Panc1 (cell line): ENCODE measurements around the gene OTX1.

ENCODE experiments used
- POLR2AphosphoS5 ChIP-seq: IDR thresholded peaks from 2 replicates; pipeline ENCODE4 v1.6.1; 2012; ENCODE audit warnings: mild to moderate bottlenecking, low read depth, low read length, moderate library complexity
- SIN3A ChIP-seq: IDR thresholded peaks from 2 replicates; pipeline ENCODE4 v1.6.1; 2012; ENCODE audit warnings: low read depth, mild to moderate bottlenecking, low read length, moderate library complexity, borderline replicate concordance; ENCODE audit not compliant: insufficient read depth
- TCF7L2 ChIP-seq: IDR thresholded peaks from 2 replicates; pipeline ENCODE4 v1.6.1; 2011; ENCODE audit warnings: mild to moderate bottlenecking, low read depth, low read length, inconsistent platforms
- TF ChIP-seq, protein P1 (sequence below): fragments of 450-650 bp; IDR thresholded peaks from 2 replicates; pipeline ENCODE4 v1.5.1; 2017; ENCODE audit warnings: mild to moderate bottlenecking
- TF ChIP-seq, protein P2 (sequence below), 2 experiments: IDR thresholded peaks; 2 replicates each; pipeline ENCODE4 v1.6.1; 2011 to 2012; ENCODE audit warnings: low read depth in 2 of 2, control low read depth in 1 of 2, low read length in 1 of 2, mild to moderate bottlenecking in 1 of 2, moderate library complexity in 1 of 2; ENCODE audit not compliant: insufficient read depth in 1 of 2

DNA sequence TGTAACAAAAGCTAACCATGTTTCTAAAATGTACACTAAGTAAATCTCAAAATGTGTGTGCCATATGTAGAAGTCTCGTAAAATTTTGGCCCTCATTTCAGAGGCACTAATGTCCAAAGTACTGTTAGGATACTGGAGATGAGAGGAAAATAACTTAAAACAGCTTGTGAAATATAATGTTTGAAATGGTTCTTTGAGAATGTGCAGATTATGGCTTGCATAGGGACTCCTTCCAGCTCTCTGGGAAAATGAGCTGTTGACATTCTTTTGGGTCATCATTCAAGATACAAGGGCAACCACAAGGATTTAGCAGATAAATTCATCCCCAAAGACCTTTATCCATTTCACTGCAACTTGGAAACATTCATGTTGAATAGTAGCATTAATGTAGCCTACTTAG is 38.1 kb upstream of the OTX1 start:
- TF ChIP-seq, protein P1, sequence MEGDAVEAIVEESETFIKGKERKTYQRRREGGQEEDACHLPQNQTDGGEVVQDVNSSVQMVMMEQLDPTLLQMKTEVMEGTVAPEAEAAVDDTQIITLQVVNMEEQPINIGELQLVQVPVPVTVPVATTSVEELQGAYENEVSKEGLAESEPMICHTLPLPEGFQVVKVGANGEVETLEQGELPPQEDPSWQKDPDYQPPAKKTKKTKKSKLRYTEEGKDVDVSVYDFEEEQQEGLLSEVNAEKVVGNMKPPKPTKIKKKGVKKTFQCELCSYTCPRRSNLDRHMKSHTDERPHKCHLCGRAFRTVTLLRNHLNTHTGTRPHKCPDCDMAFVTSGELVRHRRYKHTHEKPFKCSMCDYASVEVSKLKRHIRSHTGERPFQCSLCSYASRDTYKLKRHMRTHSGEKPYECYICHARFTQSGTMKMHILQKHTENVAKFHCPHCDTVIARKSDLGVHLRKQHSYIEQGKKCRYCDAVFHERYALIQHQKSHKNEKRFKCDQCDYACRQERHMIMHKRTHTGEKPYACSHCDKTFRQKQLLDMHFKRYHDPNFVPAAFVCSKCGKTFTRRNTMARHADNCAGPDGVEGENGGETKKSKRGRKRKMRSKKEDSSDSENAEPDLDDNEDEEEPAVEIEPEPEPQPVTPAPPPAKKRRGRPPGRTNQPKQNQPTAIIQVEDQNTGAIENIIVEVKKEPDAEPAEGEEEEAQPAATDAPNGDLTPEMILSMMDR = no peak
- no peak for TF ChIP-seq POLR2AphosphoS5
- TF ChIP-seq, protein P2, sequence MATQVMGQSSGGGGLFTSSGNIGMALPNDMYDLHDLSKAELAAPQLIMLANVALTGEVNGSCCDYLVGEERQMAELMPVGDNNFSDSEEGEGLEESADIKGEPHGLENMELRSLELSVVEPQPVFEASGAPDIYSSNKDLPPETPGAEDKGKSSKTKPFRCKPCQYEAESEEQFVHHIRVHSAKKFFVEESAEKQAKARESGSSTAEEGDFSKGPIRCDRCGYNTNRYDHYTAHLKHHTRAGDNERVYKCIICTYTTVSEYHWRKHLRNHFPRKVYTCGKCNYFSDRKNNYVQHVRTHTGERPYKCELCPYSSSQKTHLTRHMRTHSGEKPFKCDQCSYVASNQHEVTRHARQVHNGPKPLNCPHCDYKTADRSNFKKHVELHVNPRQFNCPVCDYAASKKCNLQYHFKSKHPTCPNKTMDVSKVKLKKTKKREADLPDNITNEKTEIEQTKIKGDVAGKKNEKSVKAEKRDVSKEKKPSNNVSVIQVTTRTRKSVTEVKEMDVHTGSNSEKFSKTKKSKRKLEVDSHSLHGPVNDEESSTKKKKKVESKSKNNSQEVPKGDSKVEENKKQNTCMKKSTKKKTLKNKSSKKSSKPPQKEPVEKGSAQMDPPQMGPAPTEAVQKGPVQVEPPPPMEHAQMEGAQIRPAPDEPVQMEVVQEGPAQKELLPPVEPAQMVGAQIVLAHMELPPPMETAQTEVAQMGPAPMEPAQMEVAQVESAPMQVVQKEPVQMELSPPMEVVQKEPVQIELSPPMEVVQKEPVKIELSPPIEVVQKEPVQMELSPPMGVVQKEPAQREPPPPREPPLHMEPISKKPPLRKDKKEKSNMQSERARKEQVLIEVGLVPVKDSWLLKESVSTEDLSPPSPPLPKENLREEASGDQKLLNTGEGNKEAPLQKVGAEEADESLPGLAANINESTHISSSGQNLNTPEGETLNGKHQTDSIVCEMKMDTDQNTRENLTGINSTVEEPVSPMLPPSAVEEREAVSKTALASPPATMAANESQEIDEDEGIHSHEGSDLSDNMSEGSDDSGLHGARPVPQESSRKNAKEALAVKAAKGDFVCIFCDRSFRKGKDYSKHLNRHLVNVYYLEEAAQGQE (IDR thresholded peaks at IDR 0.05; ENCODE audit: insufficient read depth in 1 of 2, low read depth in 2 of 2, low read length in 1 of 2) = no peak
- TF ChIP-seq TCF7L2 = no peak
- TF ChIP-seq SIN3A = no peak
